ENCODE measurements around the gene TRIP12.

The TRIP12 gene

DNA sequence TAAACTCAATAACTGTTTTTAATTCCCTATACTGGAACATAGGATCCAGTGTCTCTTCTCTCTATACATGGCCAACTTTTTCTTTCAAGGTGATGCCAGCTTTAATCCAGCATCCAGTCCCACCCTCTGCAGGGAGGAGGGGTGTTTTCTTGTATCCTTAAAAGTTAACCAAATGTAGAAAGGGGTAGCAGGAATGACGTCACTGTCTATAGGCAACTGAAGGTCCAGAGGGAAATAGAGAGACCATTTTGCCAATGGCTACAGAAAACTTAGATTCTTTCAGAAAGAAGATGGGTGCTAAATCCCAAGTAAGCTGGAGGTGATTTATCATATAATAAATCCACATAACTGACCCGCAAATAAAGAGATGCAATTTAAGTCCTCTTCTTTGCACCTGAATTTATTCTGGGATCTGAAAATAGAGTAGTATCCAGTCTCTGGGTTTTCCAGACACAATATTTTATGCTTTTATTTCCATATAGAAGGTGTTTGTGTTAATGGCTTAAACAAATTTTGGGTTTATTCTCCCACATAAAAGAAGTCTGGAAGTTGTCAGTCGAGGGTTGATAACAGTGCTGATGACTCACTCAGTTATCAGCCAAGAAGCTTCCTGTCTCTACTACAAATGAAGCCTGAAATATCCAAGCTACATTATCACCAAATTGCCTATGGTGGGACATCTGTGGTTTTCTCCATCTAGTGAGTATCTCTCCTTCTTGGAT lies 201.7 kb downstream of the TRIP12 start:
- no peaks in the 10 kb centered on the region for H3K9me3 ChIP-seq (ENCODE audit: control insufficient read depth, insufficient read depth, low read depth, low read length)
- TF ChIP-seq, protein P1, sequence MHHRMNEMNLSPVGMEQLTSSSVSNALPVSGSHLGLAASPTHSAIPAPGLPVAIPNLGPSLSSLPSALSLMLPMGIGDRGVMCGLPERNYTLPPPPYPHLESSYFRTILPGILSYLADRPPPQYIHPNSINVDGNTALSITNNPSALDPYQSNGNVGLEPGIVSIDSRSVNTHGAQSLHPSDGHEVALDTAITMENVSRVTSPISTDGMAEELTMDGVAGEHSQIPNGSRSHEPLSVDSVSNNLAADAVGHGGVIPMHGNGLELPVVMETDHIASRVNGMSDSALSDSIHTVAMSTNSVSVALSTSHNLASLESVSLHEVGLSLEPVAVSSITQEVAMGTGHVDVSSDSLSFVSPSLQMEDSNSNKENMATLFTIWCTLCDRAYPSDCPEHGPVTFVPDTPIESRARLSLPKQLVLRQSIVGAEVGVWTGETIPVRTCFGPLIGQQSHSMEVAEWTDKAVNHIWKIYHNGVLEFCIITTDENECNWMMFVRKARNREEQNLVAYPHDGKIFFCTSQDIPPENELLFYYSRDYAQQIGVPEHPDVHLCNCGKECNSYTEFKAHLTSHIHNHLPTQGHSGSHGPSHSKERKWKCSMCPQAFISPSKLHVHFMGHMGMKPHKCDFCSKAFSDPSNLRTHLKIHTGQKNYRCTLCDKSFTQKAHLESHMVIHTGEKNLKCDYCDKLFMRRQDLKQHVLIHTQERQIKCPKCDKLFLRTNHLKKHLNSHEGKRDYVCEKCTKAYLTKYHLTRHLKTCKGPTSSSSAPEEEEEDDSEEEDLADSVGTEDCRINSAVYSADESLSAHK (tag by site-specific recombination; IDR thresholded peaks at IDR 0.05): no peak
- TF ChIP-seq, protein P2, sequence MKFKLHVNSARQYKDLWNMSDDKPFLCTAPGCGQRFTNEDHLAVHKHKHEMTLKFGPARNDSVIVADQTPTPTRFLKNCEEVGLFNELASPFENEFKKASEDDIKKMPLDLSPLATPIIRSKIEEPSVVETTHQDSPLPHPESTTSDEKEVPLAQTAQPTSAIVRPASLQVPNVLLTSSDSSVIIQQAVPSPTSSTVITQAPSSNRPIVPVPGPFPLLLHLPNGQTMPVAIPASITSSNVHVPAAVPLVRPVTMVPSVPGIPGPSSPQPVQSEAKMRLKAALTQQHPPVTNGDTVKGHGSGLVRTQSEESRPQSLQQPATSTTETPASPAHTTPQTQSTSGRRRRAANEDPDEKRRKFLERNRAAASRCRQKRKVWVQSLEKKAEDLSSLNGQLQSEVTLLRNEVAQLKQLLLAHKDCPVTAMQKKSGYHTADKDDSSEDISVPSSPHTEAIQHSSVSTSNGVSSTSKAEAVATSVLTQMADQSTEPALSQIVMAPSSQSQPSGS (tag by site-specific recombination; IDR thresholded peaks at IDR 0.05; ENCODE audit: low read depth): 0 out of 2 replicates have a peak, but pooled peaks have one; percentile 19
- peaks cover under 1% of the 10 kb centered on the region; the same call in 1 of the 2 replicates for H3K4me1 ChIP-seq (ENCODE audit: control insufficient read depth, insufficient read depth, low read length)
- H3K36me3 ChIP-seq (ENCODE audit: control insufficient read depth in 2 of 2, insufficient read depth in 1 of 2, low read length in 2 of 2): no peaks in the 10 kb centered on the region
- no peak overlapping the region for H3K4me3 ChIP-seq (ENCODE audit: low read depth, low read length)
- ChIA-PET POLR2A (no interaction called here), CTCF (no interaction called here)
- no peak overlapping the region for H3K27ac ChIP-seq (ENCODE audit: extremely low read depth, low read depth, low read length)

DNA sequence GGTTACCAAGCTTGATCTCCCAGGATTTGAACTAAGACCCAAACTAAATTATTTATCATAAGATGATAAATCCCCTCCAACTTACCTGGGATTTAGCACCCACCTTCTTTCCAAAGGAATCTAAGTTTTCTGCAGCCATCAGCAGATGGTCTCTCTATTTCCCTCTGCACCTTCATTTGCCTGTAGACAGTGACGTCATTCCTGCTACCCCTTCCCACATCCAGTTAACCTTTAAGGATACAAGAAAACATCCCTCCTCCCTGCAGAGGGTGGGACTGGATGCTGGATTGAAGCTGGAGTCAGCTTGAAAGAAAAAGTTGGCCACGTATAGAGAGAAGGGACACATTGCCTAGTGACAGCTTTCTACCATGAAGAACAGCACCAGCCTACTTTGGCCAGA lies 203.8 kb downstream of the TRIP12 start:
- H3K4me1 ChIP-seq (ENCODE audit: control insufficient read depth, insufficient read depth, low read length): peaks cover 3% of the 10 kb centered on the region; the same call in 1 of the 2 replicates
- H3K27ac ChIP-seq (ENCODE audit: extremely low read depth, low read depth, low read length): no peak overlapping the region
- no peak overlapping the region for H3K4me3 ChIP-seq (ENCODE audit: low read depth, low read length)
- TF ChIP-seq, protein P2 (tag by site-specific recombination; IDR thresholded peaks at IDR 0.05; ENCODE audit: low read depth): peak; percentile 51; the same call in 1 of the 2 replicates
- TF ChIP-seq, protein P3, sequence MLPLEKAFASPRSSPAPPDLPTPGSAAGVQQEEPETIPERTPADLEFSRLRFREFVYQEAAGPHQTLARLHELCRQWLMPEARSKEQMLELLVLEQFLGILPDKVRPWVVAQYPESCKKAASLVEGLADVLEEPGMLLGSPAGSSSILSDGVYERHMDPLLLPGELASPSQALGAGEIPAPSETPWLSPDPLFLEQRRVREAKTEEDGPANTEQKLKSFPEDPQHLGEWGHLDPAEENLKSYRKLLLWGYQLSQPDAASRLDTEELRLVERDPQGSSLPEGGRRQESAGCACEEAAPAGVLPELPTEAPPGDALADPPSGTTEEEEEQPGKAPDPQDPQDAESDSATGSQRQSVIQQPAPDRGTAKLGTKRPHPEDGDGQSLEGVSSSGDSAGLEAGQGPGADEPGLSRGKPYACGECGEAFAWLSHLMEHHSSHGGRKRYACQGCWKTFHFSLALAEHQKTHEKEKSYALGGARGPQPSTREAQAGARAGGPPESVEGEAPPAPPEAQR (tag by site-specific recombination; IDR thresholded peaks at IDR 0.05): no peak
- TF ChIP-seq ZNF248 (tag by site-specific recombination; IDR thresholded peaks at IDR 0.05) (no peak), EGR2 (tag by site-specific recombination; IDR thresholded peaks at IDR 0.05; ENCODE audit: low read depth) (no peak), GLI4 (tag by site-specific recombination; IDR thresholded peaks at IDR 0.05) (no peak)
- TF ChIP-seq, protein P4, sequence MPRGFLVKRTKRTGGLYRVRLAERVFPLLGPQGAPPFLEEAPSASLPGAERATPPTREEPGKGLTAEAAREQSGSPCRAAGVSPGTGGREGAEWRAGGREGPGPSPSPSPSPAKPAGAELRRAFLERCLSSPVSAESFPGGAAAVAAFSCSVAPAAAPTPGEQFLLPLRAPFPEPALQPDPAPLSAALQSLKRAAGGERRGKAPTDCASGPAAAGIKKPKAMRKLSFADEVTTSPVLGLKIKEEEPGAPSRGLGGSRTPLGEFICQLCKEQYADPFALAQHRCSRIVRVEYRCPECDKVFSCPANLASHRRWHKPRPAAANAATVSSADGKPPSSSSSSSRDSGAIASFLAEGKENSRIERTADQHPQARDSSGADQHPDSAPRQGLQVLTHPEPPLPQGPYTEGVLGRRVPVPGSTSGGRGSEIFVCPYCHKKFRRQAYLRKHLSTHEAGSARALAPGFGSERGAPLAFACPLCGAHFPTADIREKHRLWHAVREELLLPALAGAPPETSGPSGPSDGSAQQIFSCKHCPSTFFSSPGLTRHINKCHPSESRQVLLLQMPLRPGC (tag by site-specific recombination; IDR thresholded peaks at IDR 0.05): no peak
- TF ChIP-seq, protein P5, sequence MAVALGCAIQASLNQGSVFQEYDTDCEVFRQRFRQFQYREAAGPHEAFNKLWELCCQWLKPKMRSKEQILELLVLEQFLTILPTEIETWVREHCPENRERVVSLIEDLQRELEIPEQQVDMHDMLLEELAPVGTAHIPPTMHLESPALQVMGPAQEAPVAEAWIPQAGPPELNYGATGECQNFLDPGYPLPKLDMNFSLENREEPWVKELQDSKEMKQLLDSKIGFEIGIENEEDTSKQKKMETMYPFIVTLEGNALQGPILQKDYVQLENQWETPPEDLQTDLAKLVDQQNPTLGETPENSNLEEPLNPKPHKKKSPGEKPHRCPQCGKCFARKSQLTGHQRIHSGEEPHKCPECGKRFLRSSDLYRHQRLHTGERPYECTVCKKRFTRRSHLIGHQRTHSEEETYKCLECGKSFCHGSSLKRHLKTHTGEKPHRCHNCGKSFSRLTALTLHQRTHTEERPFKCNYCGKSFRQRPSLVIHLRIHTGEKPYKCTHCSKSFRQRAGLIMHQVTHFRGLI (tag by site-specific recombination; IDR thresholded peaks at IDR 0.05): no peak
- no peaks in the 10 kb centered on the region for H3K9me3 ChIP-seq (ENCODE audit: control insufficient read depth, insufficient read depth, low read depth, low read length)
- POLR2A ChIA-PET: no interaction called here
- CTCF ChIA-PET: interaction anchor here (0.7 to 3.6 kb wide), 2 partner anchors 376 to 385 kb away, joined by 4 to 14 read pairs; no protein-coding TSS in a partner anchor
- no peaks in the 10 kb centered on the region for H3K36me3 ChIP-seq (ENCODE audit: control insufficient read depth in 2 of 2, insufficient read depth in 1 of 2, low read length in 2 of 2)
